Vagina (tissue), 2 donors: ENCODE results near the gene LCP1. TPM values are rescaled to one million over a fixed set of nuclear protein-coding genes. Genes with fewer than 3 reads are reported as not detected.
"Not testable (repeated sequence)": the region's sequence is repeated elsewhere in the genome, so short reads cannot be mapped to it uniquely, and the experiment has no call there.

Experiments
- DNase-seq, 2 donors: peaks; one replicate each; pipeline ENCODE4 v3.0.0-alpha.2; 2017; ENCODE audit errors: extremely low spot score in 2 of 2
- H3K27ac ChIP-seq: fragments of 200-600 bp; sonication (generic); one replicate; pipeline ENCODE4 v1.5.1; 2019
- H3K27me3 ChIP-seq: fragments of 200-600 bp; sonication (generic); one replicate; pipeline ENCODE4 v1.5.1; 2019
- H3K36me3 ChIP-seq, 2 donors: fragments of 200-600 bp; sonication (generic); one replicate each; pipeline ENCODE4 v1.5.1; 2017 to 2019
- H3K4me1 ChIP-seq: fragments of 200-600 bp; sonication (generic); one replicate; pipeline ENCODE4 v1.5.1; 2019
- H3K4me3 ChIP-seq, 2 donors: fragments of 200-600 bp; sonication (generic); 1 replicate in 1 of 2; 2 replicates in 1 of 2; pipeline ENCODE4 v1.5.1; 2016 to 2019
- H3K9me3 ChIP-seq: fragments of 200-600 bp; sonication (generic); one replicate; pipeline ENCODE4 v1.5.1; 2019
- CTCF ChIP-seq, 3 experiments: fragments of 450-650 bp in 2 of 3; fragments of 200-600 bp in 1 of 3; sonication (generic) in 1 of 3; IDR thresholded peaks; one replicate each; pipeline ENCODE4 v1.5.1; 2017 to 2019; ENCODE audit warnings: antibody characterized with exemption in 3 of 3, mild to moderate bottlenecking in 2 of 3, moderate library complexity in 2 of 3
- POLR2A ChIP-seq, 2 donors: fragments of 450-650 bp; IDR thresholded peaks; one replicate each; pipeline ENCODE4 v1.6.1; 2017; ENCODE audit warnings: antibody characterized with exemption in 2 of 2, mild to moderate bottlenecking in 2 of 2, moderate library complexity in 2 of 2
- POLR2AphosphoS5 ChIP-seq, 2 donors: sonication (generic); formaldehyde crosslinking; IDR thresholded peaks; one replicate each; pipeline ENCODE4 v1.9.0; 2017; ENCODE audit warnings: antibody characterized with exemption in 2 of 2, mild to moderate bottlenecking in 2 of 2, low read depth in 1 of 2; ENCODE audit not compliant: insufficient read depth in 1 of 2
- intact Hi-C: fragments of 100-400 bp; cut with DNase I; formaldehyde crosslinking; loops from one replicate; pipeline ENCODE4 v1.15.1; 2023
- total RNA-seq: library from RNA; depleted of rRNA; stranded (reverse); fragments of >200 nt; gene quantifications from one replicate; pipeline ENCODE4 v1.2.3, GENCODE V29; 2016

Gene LCP1
- 30.9 TPM for total RNA-seq

- intact Hi-C loops, result no loop called here
- Histone ChIP-seq H3K27me3 (no peaks in the 10 kb centered on the region), H3K9me3 (no peaks in the 10 kb centered on the region), H3K4me3 (peak within 1 kb of the TSS in 1 of 2 donors; percentile 21), H3K36me3 (no peaks in the 10 kb centered on the region), H3K27ac (peak within 1 kb of the TSS; percentile 27), H3K4me1 (no peaks in the 10 kb centered on the region)
- TF ChIP-seq CTCF (IDR thresholded peaks at IDR 0.05) (no peak), POLR2AphosphoS5 (IDR thresholded peaks at IDR 0.05; ENCODE audit: insufficient read depth in 1 of 2, low read depth in 1 of 2) (peak in 1 of 2 donors; percentile 35), POLR2A (IDR thresholded peaks at IDR 0.05) (peak in 1 of 2 donors; percentile 27)
- no peak for DNase-seq
These were observed at the start of gene LCP1 for GRCh38 chr13:46181840-46182490. Gene LCP1 (minus strand): TSS chr13:46182177. CDS start chr13:46159662, 22,515 bp downstream.

DNA sequence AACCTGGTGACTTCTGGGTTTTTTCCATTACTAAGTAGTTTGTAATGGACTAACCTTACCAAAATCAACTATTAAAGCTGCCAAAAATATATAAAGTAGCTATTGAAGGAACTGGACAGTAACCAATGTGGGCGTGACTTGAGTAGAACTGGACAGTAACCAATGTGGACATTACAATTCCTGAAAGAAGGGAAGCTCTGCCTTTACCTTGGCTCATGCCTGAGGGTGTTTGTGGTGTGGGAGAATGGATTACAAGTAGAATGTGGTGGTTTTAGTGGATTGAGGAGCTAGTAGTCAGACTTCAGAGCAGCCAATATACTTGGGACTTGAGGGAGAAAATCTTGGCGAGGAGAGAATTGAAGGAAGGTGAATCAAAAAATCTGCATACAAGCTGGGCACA lies 47.3 kb upstream of the LCP1 start:
- no peaks in the 10 kb centered on the region for H3K9me3 ChIP-seq
- no peak for DNase-seq
- no peaks in the 10 kb centered on the region for H3K36me3 ChIP-seq
- TF ChIP-seq POLR2AphosphoS5 (IDR thresholded peaks at IDR 0.05; ENCODE audit: insufficient read depth in 1 of 2, low read depth in 1 of 2), result no peak
- no peak for TF ChIP-seq CTCF (IDR thresholded peaks at IDR 0.05)
- TF ChIP-seq POLR2A (IDR thresholded peaks at IDR 0.05), result no peak
- no peak overlapping the region for H3K4me3 ChIP-seq
- H3K27me3 ChIP-seq, result no peaks in the 10 kb centered on the region
- intact Hi-C loops, result no loop called here
- H3K27ac ChIP-seq, result no peak overlapping the region
- no peaks in the 10 kb centered on the region for H3K4me1 ChIP-seq

GRCh38 chr13:46220234-46220633 lies 38.3 kb upstream of the LCP1 start:
- DNase-seq, intact Hi-C loops, H3K27me3 ChIP-seq, H3K4me3 ChIP-seq, H3K36me3 ChIP-seq, H3K27ac ChIP-seq, H3K9me3 ChIP-seq, H3K4me1 ChIP-seq: not testable (repeated sequence)

DNA sequence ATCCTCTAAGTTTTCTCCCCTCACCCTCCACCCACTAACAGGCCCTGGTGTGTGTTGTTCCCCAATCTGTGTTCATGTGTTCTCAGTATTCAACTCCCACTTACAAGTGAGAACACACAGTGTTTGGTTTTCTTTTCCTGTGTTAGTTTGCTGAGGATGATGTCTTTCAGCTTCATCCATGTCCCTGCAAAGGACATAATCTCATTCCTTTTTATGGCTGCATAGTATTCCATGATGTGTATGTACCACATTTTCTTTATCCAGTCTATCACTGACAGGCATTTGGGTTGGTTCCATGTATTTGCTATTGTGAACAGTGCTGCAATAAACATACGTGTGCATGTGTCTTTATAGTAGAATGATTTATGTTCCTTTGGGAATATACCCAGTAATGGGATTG lies 32.8 kb upstream of the LCP1 start:
- H3K4me1 ChIP-seq, H3K9me3 ChIP-seq, H3K36me3 ChIP-seq, intact Hi-C loops, DNase-seq, H3K27me3 ChIP-seq, H3K4me3 ChIP-seq, H3K27ac ChIP-seq: not testable (repeated sequence)

GRCh38 chr13:46213242-46213641 lies 31.3 kb upstream of the LCP1 start:
- no peak overlapping the region for H3K4me3 ChIP-seq
- no peak overlapping the region for H3K27ac ChIP-seq
- TF ChIP-seq CTCF (IDR thresholded peaks at IDR 0.05) (no peak), POLR2A (IDR thresholded peaks at IDR 0.05) (no peak), POLR2AphosphoS5 (IDR thresholded peaks at IDR 0.05; ENCODE audit: insufficient read depth in 1 of 2, low read depth in 1 of 2) (no peak)
- no peaks in the 10 kb centered on the region for H3K36me3 ChIP-seq
- no peak for DNase-seq
- no peaks in the 10 kb centered on the region for H3K27me3 ChIP-seq
- H3K9me3 ChIP-seq, result no peaks in the 10 kb centered on the region
- peaks cover 5% of the 10 kb centered on the region for H3K4me1 ChIP-seq
- intact Hi-C loops, result no loop called here

GRCh38 chr13:46211483-46212351 lies 29.7 kb upstream of the LCP1 start, which contains the start of gene LRRC63:
Gene LRRC63 (plus strand): TSS chr13:46211928. CDS start chr13:46213035, 1,107 bp downstream.
- TF ChIP-seq POLR2A (IDR thresholded peaks at IDR 0.05), result no peak
- peak in 1 of 2 donors; percentile 14 for TF ChIP-seq POLR2AphosphoS5 (IDR thresholded peaks at IDR 0.05; ENCODE audit: insufficient read depth in 1 of 2, low read depth in 1 of 2)
- H3K27ac ChIP-seq, result no peak within 1 kb of the TSS

More at GRCh38 chr13:46211483-46212351, 29.7 kb upstream of the LCP1 start, which contains the start of gene LRRC63:
- H3K27me3 ChIP-seq, result no peaks in the 10 kb centered on the region
- no peak for DNase-seq
- H3K4me3 ChIP-seq, result peak within 1 kb of the TSS; percentile 45 to 46
- H3K36me3 ChIP-seq, result no peaks in the 10 kb centered on the region
- no peaks in the 10 kb centered on the region for H3K9me3 ChIP-seq
- intact Hi-C loops, result no loop called here
- H3K4me1 ChIP-seq, result peaks cover 5% of the 10 kb centered on the region
